GM15510 (cell line): ENCODE results near the gene TECPR2.

ENCODE experiments used
- POLR2A ChIP-seq: IDR thresholded peaks from 3 replicates; pipeline ENCODE4 v1.6.1; 2011; ENCODE audit warnings: borderline replicate concordance; ENCODE audit not compliant: insufficient read length; ENCODE audit errors: extremely low read depth

Gene TECPR2, protein sequence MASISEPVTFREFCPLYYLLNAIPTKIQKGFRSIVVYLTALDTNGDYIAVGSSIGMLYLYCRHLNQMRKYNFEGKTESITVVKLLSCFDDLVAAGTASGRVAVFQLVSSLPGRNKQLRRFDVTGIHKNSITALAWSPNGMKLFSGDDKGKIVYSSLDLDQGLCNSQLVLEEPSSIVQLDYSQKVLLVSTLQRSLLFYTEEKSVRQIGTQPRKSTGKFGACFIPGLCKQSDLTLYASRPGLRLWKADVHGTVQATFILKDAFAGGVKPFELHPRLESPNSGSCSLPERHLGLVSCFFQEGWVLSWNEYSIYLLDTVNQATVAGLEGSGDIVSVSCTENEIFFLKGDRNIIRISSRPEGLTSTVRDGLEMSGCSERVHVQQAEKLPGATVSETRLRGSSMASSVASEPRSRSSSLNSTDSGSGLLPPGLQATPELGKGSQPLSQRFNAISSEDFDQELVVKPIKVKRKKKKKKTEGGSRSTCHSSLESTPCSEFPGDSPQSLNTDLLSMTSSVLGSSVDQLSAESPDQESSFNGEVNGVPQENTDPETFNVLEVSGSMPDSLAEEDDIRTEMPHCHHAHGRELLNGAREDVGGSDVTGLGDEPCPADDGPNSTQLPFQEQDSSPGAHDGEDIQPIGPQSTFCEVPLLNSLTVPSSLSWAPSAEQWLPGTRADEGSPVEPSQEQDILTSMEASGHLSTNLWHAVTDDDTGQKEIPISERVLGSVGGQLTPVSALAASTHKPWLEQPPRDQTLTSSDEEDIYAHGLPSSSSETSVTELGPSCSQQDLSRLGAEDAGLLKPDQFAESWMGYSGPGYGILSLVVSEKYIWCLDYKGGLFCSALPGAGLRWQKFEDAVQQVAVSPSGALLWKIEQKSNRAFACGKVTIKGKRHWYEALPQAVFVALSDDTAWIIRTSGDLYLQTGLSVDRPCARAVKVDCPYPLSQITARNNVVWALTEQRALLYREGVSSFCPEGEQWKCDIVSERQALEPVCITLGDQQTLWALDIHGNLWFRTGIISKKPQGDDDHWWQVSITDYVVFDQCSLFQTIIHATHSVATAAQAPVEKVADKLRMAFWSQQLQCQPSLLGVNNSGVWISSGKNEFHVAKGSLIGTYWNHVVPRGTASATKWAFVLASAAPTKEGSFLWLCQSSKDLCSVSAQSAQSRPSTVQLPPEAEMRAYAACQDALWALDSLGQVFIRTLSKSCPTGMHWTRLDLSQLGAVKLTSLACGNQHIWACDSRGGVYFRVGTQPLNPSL (N-terminal part only)

DNA sequence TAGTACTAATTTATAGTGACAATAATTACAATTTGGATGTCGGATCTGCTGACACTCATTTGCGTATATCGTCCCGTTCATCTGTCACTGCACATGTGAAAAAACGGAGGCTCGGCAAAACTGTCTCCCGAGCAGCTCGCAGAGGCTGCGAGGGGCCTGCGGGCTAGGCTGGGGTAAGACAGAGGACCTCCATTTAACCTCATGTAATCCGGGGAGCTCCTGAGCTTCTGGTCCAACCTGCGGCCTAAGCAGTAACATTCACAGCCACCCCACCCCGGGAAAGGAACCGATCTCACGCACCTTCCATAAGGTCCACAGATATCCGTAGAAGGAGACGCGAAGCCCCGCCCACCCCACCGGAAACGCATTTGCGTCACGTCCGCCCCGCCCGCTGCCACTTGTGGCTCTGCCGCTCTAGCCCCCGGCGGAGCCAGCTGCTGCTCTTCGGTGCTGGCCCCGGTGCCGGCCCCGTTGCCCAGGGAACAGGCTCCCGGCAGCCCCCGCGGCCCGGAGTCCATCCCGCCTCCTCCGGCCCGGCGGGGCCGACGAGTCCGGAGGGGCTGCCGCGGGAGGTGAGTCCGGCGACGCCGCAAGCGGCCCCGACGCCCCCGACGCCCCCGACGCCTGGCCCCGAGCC lies at the start of gene TECPR2, which contains the start of gene CINP:
TECPR2 (plus strand) TSS at position 397 of the 637 bp plus-strand sequence. CDS start 13,781 bp downstream, outside the sequence.
CINP (minus strand) TSS at position 346 of the 637 bp plus-strand sequence; CDS start at position 307, 39 bp downstream.
- peak; percentile 80 for TF ChIP-seq POLR2A

DNA sequence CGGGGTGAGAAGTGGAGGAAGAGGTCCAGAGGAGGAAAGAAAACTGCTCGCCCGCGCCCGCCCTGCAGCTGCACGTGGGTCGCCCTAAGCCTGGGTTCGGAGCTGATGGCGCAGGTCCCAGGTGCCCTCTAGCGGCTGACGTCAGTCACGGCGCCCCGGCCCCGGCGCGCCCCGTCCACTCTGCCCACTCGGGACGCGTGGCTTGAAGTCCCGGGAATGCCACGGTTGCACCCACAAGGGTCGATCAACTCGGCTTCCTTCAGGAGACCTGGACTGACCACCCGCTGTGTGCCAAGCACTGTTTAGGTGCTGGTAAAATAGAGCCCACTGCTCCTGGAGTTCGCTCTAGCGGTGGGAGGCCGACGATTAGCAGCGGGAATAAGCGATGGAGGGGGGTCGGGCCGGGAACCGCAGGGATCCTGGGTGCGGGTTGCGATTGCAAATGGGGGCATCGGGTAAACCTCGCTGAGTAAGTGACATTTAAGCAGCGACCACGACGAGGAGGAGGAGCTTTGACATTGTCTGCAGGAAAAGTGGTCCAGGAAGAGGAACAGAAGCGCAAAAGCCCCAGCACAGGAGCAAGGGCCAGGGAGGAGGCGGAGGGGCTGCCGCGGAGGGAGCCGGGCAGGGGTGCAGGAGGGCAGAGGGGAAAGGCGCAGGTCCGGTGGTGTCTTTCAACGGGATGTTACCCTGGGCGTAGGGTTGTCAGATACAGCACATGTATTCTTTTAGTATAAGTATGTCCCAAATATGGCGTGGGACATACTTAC lies 48.3 kb upstream of the TECPR2 start:
- peak; percentile 13 for TF ChIP-seq POLR2A

DNA sequence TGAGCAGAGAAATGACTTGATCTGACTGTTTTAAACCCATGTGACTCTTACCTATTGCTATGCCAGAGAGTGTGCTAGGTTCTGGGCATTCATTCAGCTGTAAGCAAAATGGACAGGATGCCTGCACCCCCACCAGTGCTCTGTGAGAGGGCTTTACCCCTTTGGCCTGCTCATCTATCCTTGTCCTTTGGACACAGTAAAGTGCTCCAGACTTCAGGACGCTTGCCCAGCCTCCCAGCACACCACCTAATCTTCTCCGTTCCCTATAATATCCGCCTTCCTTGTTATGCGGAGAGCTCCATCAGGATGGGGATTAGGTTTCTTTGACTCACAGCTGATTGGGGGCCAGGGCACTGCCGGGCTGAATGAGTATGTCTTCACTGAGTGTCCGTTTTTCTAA lies 47.6 kb upstream of the TECPR2 start:
- TF ChIP-seq POLR2A = no peak

DNA sequence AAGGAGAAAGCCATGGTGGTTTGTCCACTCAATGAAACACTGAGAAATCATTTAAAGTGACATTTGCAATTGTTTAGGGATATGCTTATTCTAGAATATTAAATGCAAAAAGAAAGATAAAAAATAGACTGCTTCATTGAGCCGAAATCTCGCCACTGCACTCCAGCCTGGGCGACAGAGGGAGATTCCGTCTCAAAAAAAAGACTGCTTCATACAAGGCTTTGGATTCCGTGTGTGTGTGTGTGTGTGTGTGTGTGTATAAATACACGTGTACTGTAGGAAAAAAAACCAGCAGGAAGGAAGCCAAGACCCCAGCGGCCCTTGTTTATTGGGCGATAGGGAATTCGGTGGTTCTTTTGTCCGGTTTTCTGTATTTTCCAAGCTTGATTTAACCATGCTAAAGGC lies 46.4 kb upstream of the TECPR2 start:
- no peak for TF ChIP-seq POLR2A

DNA sequence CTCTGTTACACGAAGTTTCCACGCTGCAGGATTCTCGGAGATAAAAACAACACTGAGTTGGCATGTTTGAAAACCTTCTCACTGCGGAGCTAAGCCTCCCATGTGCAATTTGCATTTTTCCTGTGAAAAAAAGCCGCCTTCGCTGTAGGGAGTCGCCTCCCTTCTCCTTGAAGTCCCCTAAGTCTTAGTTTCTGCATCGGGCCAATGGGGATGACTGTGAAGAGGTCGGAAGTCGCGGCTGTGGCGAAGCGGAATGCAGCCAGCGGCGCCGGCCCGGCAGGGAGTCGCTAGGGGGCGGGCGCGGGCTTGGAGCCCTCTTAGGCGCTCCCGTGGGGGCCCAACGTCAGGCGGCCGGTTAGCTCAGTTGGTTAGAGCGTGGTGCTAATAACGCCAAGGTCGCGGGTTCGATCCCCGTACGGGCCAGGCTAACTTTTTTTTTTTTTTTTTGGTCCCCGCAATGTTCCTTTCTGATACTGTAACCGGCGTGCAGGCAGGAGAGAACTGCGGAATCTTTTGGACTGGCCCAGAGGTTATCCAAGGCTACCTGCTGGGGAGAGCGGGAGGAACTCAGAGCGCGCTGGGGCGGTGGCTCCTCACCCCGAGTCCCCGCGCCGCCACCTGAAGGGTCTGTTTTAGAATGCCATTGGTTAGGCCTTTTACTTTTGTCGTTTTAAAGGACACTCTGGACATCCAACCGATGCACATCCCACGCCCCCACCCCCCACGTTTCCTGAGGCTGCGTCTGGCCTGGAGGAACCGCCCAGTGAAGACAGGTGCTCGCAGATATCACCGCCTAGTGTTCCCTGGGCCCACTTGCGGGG lies 45.8 kb upstream of the TECPR2 start:
- TF ChIP-seq POLR2A = peak; percentile 13

DNA sequence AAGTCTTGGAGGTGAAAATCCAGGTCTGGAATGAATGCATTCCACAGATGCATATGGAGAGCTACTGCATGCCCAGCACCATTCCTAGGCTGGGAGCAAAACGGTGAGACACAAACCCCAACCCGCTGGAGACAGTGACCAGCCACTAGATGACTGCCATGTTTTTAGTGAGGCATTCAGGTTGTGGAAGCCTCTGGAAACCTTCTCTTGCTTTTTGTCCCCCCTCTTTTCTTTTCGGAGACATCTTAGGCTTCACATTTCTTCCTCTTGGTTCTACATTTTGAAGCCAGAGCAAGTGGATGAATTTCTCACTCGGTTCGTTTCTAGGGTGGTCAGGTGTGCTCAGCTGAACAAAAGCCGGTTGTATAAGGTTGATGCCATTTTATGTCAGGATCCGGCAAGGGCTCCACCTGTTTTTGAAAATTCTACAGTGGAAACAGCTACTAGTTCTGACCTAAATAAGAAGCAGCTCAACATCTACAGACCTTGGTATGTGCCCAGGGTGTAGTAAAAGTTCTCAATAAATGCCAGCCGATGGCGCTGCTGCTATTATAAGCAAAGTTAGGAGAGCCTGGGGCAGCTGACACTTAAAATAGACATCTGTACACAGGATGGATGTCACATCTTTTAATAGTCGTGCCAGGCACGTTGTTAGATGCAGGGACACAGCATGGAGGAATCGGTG lies 45.0 kb upstream of the TECPR2 start:
- TF ChIP-seq POLR2A = no peak

DNA sequence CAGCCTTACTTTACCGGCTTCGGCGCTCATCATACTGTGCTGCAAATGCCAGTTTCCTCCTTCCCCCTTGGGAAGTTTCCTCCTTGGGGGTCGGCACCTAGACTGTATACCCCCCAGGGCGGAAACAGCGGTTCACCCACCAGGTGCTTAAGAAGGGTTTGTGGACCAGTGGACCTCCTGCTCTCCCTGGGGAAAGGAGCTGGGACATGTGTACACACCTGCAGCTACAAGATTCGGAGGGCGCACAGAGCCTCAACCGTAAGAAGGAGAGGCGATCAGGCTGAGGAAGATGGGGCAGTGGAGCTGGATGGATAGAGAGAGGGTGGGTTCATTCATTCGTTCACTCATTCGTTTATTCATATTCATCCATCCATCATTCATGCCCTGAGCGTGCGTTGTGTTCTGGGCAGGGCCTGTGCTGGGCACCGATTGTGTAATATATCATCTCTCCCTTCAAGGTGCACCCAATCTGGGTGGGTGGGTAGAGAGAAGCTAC lies 43.9 kb upstream of the TECPR2 start:
- no peak for TF ChIP-seq POLR2A

DNA sequence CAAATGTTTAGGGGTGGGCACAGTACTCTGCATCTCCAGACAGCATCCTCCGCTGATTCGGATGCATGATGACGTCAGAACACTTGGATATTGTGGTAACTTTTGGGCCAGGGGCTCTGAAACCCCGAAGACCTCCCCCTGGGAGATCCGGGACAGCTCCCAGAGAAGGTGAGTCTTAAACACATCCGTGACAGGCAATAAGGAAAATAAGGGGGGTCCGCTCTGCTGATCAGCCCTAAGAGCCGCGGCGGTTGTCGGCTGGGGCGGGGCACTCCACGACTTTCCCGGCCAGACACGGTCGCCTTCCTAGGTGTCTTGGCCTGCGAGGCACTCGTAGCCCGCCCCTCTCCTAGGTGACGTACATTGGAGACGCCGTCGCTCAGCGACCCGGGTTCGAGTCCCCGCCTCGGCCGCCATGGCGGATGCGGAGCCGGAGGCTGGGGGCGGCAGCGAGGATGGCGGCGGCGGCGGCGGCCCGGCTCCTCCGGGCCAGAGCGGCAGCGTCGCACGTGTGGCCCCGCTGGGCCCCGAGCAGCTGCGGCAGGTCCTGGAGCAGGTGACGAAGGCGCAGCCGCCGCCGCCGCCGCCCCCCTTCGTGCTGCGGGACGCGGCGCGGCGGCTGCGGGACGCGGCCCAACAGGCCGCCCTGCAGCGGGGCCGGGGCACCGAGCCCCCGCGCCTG lies 43.2 kb upstream of the TECPR2 start, which contains the start of gene ZNF839:
ZNF839 (plus strand) TSS at position 396 of the 682 bp plus-strand sequence; CDS start at position 416, 20 bp downstream.
- TF ChIP-seq POLR2A = peak; percentile 47

DNA sequence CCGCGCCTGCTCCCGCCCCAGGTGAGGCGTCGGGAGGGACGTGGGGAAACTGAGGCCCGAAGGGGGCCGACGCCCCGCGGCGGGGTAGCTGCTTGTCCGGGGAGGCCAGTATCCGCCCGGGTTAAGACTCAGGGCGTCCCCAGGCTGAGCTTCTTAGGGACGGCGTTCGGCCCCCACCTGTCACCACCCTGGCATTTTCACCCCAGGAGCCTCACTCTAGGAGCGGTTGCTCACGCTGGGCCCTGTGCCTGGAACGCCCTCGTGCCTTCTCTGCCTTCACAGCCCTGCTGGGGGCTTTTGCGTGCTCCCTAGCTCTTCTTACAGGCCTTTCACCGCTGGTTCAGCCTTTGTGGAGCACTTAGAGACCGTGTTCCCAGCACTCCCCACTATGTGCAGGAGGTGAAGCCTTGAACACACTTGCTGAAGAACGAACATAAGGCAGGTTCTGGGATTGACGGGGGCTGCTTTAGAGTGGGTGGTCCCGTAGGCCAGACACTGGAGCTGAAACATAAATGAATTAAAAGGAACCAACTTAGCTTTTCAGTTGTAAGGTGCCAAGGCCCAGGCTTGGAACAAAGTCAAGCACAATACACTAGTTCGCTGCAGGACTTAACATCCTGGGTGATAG lies 42.6 kb upstream of the TECPR2 start:
- TF ChIP-seq POLR2A = no peak

DNA sequence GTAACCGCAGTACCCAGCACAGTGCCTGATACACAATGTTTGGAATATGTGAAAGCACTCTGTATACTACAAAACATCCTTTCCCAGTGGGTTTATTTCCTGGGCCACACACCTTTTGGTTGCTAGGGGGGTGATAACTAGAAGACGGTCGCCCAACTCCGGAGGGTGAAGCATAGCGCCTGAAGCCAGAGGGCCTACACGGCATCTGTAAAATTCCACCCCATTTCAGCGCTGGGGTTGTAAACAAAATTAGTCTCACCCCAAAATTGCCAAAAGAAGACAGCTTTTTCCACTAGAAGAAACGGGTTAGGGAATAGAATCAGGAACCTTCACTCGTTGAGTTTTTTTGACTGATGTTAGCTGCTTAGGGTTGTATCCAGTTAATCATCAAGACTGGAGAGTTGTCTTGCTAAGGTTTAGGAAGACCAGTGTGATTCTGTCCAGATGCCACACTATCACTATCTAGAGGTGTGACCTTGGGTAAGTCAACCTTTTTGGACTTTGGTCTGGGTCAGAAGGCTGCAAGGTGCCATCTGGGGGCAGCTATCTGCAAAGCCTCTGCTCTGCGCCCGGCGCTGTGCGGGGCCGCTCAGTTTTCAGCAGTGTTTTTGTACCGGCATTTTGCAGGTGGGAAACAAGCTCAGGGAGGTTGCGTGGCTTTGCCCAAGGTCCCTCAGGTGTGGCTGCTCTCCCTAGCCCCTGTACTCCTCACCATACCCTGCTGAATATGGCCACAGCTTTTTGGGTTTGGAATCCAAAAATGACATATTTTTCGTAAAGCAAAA lies 41.9 kb upstream of the TECPR2 start:
- no peak for TF ChIP-seq POLR2A
